ENCODE data around the gene CALB2.
"Not testable (repeated sequence)": the region's sequence is repeated elsewhere in the genome, so short reads cannot be mapped to it uniquely, and the experiment has no call there.

CALB2 gene

DNA sequence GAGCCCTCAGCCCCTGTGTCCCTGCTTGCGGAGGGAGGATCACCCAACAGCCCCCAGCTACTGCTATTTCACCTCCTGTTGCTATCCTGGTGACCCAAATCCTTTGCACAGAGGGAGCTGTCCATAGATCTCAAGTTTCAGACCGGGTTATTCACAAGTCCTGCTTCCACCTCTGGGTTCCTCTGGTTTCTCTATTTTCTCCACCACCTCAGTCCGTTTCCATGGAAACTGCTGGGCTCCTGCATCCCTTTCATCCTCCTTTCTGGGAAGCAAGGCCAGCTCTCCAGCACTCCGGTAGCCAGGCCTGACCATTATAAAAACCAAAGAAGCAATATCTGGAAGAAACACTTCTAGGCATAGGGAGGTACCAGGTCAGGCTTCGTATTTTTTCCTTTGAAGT is 4.8 kb upstream of the CALB2 start:
- DNase-seq = no peak

GRCh38 chr16:71354156-71354555 is 4.4 kb upstream of the CALB2 start:
- DNase-seq = no peak

DNA sequence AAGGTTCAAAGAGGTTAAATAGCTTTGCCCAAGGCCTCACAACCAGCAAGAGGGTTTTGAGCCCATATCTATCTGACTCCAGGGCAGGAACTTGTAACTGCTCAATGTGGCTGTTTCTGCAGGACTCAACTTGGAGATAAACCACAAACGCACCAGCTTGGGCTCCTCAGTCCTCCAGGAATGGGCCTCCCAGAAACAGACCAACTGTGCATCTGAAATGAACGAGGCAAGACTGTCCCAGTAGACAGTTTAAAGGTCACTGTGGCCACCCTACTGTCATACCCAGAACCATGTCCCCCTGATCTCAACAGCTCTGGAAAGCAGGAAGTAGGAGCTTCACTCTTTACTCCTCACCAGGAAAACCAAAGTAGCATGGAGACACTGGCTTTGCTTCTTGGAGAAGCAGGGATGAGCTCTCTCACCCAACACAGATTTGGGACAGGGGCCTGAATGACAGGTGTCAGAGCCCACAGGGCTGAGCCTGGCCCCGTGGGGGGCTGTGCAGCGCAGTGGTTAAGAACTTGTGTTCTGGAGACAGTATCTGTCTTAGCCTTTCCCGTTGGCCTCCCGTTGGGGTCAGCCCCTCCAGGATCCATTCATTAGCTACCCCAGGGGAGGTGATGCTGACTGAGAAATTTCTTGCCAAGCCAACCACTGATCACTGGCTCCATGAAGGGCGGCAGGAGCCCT is 2.3 kb upstream of the CALB2 start:
- DNase-seq = no peak

GRCh38 chr16:71356936-71357335 is 1.6 kb upstream of the CALB2 start:
- not testable (repeated sequence) for DNase-seq

DNA sequence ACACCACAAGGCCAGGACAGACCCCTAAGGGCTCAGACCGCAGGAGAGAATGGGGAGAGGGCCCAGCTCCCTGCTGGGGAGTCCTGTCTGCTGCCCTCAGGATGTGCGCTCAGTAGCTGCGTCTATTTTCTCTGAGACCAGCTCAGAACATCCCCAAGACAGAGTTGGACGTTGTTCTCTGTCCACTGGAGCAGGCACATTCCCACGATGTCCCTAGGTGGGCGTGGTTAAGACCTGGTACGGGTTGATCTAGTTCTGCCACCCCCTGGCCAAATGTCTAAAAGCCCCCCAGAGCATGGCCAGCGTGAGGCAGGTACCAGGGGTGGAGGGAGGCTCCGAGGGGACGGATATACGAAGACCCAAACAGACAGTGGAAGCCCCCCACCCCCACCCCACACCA is 842 bp upstream of the CALB2 start:
- no peak for DNase-seq

DNA sequence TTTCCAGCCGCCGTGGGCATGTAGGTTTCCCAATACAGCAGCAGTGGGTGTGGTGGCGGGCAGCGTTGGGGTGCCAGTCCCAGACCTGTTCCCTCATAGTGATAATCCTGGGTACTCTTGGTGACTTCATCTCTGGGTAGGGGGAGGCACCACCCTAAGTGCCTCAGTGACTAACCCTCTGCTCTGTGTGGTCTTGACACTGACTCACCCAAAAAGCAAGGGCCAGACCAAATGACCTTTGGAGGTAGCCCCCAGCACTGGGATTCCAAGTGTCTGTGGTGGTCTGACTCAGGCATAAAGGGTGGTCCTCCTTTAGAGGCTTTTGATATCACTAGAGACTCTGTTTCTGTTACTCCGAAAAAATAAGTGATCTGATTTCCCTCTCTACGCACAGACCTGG is 908 bp downstream of the CALB2 start:
- no peak for DNase-seq

DNA sequence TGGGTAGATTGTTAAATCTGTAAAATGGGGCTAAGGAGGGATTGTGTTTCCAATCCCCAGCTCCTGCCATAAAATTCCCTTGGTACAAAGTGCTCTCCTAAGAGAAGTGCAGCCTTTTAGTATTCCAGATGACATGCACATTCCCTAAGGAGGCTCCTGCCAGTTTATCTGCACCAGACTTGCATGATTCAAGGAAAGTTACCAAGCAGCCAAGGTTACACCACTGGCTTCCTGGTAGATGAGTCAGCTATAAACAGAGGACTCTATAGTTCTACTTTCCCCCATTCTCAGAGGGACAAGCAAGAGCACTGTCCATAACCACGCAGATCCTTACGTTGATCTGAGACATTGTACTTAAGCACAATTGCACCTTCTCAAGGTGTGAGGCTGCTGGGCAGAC is 1.9 kb downstream of the CALB2 start:
- DNase-seq = no peak

DNA sequence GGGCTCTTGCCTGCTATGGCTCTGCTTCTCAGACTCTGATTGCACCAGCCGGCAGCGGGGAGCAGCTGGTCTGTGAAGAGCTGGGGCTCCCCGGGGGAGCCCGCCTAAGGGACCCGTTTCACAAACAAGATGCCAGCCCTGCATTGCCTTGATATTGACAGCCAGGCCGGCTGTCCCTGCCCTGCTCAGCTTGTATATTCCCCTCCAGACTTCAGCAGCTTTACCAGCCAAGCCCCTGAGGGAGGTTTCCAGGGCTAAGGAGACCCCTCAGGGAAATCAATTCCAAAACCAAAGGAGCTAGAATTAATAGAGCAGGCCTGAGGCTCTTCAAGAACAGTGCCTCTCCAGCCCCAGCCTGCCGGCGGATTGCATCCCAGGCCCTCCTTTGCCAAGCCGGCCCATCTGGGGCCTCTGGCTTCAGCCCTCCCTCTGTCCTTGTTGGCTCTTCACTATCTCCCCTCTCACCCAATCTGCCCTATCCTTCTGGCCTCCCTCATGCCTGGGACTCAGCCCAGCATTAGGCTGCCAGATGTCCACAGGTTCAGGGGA is 5.7 kb downstream of the CALB2 start:
- DNase-seq = no peak

DNA sequence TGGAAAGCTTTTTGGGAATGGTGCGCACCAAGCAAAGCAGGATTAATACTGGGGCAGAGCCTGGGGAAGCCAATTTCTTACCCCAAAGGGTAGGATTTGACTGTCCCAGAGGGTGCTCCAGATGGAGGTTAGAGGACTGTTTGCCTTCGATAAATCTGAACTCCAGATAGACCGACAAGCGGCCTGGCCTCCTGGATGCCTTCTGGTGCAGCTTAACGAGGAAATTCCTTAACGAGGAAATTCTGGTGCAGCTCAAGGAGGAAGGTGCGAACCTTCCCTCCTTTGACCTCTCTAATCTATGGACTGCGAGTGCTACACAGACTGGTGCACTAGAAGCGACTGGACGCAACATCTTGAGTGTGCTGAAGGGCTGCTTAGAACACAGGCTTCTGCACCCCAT is 6.5 kb downstream of the CALB2 start:
- DNase-seq = no peak

DNA sequence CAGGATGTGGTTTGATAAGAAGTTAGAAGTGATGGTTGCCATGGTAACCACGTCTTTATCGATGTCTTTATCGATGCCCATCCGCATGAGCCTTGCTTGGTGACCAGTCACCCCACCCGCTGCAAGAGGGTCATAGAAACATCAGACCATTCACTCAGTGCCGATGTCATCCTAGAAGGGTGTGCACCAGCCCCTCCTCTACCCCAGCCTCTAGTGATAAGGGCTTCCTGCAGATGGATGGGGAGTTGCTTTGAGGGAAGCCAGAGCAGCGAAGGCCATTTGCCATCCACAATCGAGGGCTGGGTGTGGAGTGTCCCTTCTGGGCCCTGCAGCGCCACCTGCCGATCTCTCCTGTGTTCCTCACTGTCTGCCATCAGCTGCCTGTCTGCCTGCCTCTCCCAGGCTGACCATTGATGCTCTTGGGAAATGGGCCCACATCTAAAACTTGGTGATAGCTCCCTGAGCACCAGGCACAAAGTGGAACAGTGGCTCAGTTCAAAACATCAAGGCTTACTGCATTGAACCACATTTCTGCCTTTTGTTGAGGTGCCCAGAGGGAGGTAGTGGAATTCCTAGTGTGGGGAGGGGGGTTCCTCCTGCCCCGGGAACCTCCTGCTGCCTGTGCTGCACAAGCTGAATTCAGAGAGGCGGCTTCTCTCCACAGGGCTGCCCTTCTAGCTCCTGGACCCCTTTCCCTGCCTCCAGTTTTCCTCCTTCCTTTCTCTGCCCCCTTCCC is 8.9 kb downstream of the CALB2 start:
- peak; percentile 27 for DNase-seq

DNA sequence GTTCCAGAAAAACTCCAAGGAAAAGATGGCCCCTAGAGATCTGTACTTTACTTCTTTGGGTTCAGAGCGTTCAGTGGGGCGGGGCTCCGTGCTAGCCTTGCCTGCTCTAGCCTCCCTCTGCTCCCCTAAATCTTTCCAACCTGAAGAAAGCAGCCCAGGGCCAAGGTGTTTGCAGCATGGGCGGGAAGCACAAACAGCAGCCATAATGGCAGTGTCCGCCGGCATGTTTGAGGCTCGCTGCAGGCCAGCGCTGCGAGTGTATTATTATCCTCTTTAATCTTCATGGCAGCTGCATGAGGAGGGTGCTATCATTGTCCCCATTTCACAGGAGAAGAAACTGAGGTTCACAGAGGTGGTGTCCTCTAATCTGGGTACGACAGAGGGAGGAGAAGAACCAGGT is 10.4 kb downstream of the CALB2 start:
- no peak for DNase-seq

GRCh38 chr16:71369494-71369893 is 11.0 kb downstream of the CALB2 start:
- DNase-seq = no peak

- no peak for DNase-seq
These were observed 12.7 kb downstream of the CALB2 start for GRCh38 chr16:71371237-71371636.

- DNase-seq = no peak
These were observed 14.6 kb downstream of the CALB2 start for GRCh38 chr16:71373073-71373472.

DNA sequence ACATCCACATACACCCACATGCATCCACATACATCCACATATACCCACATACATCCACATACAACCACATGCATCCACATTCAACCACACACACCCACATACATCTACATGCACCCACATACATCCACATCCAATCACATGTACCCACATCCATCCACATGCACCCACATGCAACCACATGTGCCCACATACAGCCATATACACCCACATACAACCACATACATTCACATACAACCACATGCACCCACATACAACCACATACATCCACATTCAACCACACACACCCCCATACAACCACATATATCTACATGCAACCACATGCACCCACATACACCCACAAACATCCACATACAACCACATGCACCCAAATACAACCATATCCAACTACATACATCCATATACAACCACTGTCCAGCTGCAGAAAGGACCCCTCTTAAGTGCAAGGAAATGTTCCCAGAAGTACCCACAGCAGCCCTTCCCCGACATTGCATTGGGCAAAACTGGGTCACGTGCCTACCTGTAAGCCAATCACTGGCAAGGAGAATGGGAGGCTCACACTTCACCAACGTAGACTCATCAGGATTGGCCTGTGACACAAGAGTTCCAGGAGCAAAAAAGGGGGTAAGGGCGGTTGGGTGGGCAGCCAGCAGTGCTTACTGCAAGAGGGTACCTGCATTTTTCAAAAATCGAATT is 18.1 kb downstream of the CALB2 start:
- no peak for DNase-seq

- no peak for DNase-seq
These were observed 21.2 kb downstream of the CALB2 start for GRCh38 chr16:71379711-71380110.

DNA sequence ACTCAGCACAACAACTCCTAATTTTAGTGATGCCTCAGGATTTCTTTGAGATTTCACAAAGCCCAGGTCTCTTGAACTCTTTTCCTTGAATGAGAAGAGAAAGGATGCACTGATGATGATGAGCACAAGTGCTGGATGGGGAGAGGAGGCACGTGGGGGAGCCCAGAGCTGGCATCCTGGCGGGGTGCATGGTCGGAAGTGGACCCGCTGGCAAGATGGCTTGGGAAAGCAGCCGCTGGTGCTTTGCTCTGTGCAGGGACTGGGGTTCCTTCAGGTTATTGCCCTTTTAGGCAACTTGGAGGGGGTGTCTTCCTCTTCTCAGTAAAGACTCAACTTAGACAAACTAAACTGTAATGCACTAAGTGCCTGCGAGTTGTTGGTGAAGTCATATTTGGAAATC is 22.3 kb downstream of the CALB2 start:
- no peak for DNase-seq

GRCh38 chr16:71383054-71383773 is 24.7 kb downstream of the CALB2 start:
- DNase-seq = no peak

- DNase-seq = no peak
These were observed 25.7 kb downstream of the CALB2 start for GRCh38 chr16:71384073-71384724.

DNA sequence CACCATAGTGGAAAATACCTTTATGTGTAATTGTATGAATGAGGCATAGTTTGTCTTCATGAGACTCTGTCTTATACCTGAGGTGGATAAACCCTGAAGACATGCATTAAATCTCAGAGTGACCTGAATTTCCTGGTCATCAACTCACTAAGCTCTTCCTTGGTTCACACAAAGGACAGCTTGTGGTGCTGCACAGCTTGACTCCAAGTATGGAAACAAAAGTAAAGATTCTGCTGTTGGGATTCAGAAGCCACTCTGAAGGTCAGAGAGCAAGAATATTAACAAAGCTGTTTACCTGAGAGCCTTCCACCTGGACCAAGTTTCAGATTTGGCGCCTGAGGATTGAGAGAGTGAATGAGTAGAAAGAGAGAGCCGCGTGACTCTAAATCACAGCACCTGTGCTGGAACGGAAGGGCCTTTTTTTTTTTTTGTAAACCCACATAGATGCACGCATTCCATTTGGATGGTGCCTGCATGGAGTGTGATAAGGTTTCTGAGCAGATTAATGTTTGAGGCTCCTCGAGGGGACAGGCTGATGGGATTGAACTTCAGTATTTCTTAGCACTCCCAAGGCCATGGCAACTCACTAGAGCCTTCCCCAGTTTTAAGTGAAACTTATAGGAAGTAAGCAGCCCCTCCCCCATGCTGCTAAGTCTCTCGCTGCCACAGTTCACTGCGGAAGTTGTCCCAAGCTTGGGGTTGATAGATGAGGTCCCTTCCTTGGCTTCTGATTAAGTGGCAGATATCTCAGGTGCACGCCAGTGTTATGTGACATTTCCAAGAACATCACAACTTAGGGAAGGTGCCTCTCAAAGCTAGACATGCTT is 28.7 kb downstream of the CALB2 start:
- no peak for DNase-seq

DNA sequence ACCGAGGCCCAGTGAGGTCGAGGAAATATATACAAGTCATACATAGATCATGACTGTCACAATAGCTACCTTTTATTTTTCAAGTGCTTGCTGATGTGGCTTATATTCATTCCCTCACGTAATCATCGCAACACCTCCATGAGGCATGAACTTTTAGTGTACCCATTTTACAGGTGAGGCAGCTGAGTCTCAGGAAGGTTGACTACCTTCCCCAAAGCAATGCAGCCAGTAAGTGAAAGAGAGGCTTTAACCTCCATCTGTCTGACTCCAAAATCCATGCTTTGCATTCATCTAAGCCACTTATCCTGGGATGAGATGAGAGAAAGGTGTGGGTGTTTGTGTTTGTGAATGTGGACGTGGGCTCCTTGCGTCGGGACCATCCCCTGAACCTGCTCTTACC is 30.8 kb downstream of the CALB2 start:
- no peak for DNase-seq

GRCh38 chr16:71396594-71396993 is 38.1 kb downstream of the CALB2 start:
- no peak for DNase-seq

Data from NCI-H1092 (cell line).